ENCODE results near the gene ARID5B. TPM values are rescaled to one million over a fixed set of nuclear protein-coding genes. Genes with fewer than 3 reads are reported as not detected.

ARID5B gene
- total RNA-seq, 4 donors from 2014 or later = 7.6 to 36.3 (median 21.2) TPM

DNA sequence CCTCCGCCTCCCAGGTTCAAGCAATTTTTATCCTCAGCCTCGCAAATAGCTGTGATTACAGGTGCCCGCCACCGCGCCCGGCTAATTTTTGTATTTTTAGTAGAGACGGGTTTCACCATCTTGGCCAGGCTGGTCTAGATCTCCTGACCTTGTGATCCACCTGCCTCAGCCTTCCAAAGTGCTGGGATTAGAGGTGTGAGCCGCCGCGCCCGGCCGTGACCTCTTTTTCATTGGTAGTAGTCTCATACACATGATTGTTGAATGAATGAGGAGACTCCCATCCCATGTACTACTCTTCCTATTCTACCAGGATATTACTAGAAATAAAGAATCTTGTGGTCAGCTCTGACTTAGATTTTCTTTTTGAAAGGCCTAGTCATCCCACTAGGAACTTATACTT lies 56.8 kb downstream of the ARID5B start:
- DNase-seq = no peak
- no peaks in the 10 kb centered on the region for H3K4me1 ChIP-seq
- no peaks in the 10 kb centered on the region for H3K36me3 ChIP-seq
- intact Hi-C loops (cut with DNase I) = no loop called here
- TF ChIP-seq, protein P1, sequence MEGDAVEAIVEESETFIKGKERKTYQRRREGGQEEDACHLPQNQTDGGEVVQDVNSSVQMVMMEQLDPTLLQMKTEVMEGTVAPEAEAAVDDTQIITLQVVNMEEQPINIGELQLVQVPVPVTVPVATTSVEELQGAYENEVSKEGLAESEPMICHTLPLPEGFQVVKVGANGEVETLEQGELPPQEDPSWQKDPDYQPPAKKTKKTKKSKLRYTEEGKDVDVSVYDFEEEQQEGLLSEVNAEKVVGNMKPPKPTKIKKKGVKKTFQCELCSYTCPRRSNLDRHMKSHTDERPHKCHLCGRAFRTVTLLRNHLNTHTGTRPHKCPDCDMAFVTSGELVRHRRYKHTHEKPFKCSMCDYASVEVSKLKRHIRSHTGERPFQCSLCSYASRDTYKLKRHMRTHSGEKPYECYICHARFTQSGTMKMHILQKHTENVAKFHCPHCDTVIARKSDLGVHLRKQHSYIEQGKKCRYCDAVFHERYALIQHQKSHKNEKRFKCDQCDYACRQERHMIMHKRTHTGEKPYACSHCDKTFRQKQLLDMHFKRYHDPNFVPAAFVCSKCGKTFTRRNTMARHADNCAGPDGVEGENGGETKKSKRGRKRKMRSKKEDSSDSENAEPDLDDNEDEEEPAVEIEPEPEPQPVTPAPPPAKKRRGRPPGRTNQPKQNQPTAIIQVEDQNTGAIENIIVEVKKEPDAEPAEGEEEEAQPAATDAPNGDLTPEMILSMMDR (IDR thresholded peaks at IDR 0.05) = no peak
- TF ChIP-seq POLR2A (IDR thresholded peaks at IDR 0.05) = no peak
- no peak overlapping the region for H3K4me3 ChIP-seq (replicated peaks in 1 of 3)
- WGBS, 2 donors = 98 to 100% methylated on average over 12 of the region's 12 CpGs
- no peak overlapping the region for H3K27ac ChIP-seq
- no peaks in the 10 kb centered on the region for H3K9me3 ChIP-seq
- H3K27me3 ChIP-seq = no peaks in the 10 kb centered on the region

DNA sequence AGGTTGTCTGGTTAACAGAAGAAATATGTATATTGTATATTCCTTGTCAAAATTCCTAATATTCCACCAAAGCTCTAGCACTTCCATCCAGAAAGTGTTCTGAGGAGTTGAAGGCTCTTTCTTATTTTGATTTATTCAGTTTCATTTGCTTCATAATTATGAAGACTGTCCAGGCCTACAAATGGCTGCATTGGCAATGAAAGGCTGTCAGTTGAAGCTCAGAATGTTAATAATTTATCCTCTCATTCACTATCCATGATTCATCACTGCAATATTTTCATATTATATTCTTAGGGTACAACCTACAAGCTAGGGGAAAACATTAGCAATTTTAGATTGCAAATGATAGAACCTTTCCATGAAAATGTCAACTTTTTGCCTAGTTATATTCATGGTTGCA lies 57.3 kb downstream of the ARID5B start:
- TF ChIP-seq, protein P1 (IDR thresholded peaks at IDR 0.05) = no peak
- TF ChIP-seq POLR2A (IDR thresholded peaks at IDR 0.05) = no peak
- H3K27ac ChIP-seq = no peak overlapping the region
- no peak overlapping the region for H3K4me3 ChIP-seq (replicated peaks in 1 of 3)
- no peaks in the 10 kb centered on the region for H3K36me3 ChIP-seq
- H3K27me3 ChIP-seq = no peaks in the 10 kb centered on the region
- no peaks in the 10 kb centered on the region for H3K9me3 ChIP-seq
- H3K4me1 ChIP-seq = no peaks in the 10 kb centered on the region
- no peak for DNase-seq
- intact Hi-C loops (cut with DNase I) = no loop called here

DNA sequence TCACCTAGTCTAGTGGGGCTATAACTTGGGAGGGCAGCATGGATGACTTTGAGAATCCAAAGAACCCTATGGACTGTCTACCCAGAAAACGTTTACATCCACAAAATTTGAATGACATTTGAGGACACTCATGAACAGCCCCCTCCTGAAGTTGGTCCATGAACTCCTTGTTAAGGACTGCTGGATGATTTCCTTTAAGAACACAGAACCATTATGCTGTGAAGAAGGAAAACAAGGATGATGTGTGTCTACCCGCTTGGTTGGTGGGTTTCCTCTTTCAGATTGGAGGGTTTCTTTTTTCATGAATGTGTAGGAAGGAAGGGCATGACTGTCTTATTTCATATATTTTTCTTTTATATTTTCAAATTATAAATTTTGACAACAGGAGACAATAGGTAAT lies 58.3 kb downstream of the ARID5B start:
- TF ChIP-seq, protein P1 (IDR thresholded peaks at IDR 0.05) = no peak
- no peak for TF ChIP-seq POLR2A (IDR thresholded peaks at IDR 0.05)
- H3K9me3 ChIP-seq = no peaks in the 10 kb centered on the region
- H3K4me1 ChIP-seq = no peaks in the 10 kb centered on the region
- intact Hi-C loops (cut with DNase I) = no loop called here
- H3K4me3 ChIP-seq (replicated peaks in 1 of 3) = no peak overlapping the region
- DNase-seq = no peak
- H3K27ac ChIP-seq = no peak overlapping the region
- no peaks in the 10 kb centered on the region for H3K27me3 ChIP-seq
- no peaks in the 10 kb centered on the region for H3K36me3 ChIP-seq
- 67 to 74% methylated on average over 2 of the region's 2 CpGs for WGBS, 2 donors

DNA sequence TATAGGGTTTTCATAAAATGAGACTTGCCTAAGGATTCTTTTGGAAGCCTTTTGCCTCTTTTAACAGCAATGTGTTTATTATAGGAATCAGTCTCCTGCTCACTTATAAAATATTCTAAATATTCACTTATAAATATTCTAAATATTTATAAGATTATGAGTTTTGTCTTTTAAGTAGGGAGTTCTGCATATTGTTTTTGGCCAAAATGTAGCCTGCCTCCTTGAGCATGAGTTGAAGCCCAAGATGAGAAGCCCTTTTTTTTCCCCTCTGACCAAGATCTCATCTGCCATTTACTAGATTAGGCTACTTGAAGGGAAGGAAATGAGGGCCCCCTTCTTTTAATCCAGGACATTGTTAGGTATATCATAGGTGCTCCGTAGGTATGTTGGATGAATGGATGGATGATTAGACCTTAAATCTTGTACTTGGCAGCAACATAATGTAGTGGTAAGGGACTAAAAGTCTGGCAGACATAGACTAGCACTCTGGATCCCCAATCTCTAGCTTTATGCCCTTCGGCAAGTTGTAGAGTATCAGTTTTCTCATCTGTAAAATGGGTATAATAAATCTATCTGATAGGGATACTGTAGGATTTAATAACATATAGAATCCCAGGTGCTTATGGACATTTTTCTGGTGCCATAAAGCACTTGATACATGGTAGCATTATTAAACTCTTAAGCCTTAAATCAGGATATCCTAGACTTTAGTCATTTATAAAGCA lies 59.1 kb downstream of the ARID5B start:
- TF ChIP-seq POLR2A (IDR thresholded peaks at IDR 0.05) = no peak
- TF ChIP-seq, protein P1 (IDR thresholded peaks at IDR 0.05) = no peak
- H3K4me1 ChIP-seq = no peaks in the 10 kb centered on the region
- DNase-seq = no peak
- H3K27me3 ChIP-seq = no peaks in the 10 kb centered on the region
- no peak overlapping the region for H3K27ac ChIP-seq
- no peaks in the 10 kb centered on the region for H3K9me3 ChIP-seq
- H3K36me3 ChIP-seq = no peaks in the 10 kb centered on the region
- H3K4me3 ChIP-seq (replicated peaks in 1 of 3) = no peak overlapping the region
- intact Hi-C loops (cut with DNase I) = no loop called here
- 93 to 98% methylated on average over 2 of the region's 2 CpGs for WGBS, 2 donors

DNA sequence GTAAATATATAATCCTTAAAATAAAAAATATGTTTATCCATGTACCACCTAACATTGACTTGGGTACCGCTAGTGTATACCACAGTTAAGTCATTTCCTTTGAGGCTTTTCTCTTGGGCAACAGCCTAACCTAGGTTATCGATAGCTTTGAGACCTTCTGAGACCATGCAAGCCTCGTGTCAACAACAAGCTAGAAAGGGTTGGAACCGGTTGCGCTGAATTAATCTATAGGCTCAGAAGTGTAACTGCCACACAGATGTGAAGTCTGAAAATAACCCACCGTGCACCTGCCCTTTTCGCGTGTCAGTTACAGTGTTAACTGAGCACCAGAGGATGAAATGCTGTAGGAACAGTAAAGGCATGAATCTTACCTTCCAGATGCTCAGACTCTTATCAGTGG lies 59.8 kb downstream of the ARID5B start:
- intact Hi-C loops (cut with DNase I) = no loop called here
- no peak overlapping the region for H3K27ac ChIP-seq
- 89 to 93% methylated on average over 8 of the region's 8 CpGs for WGBS, 2 donors
- no peak for TF ChIP-seq POLR2A (IDR thresholded peaks at IDR 0.05)
- TF ChIP-seq, protein P1 (IDR thresholded peaks at IDR 0.05) = no peak
- H3K36me3 ChIP-seq = no peaks in the 10 kb centered on the region
- no peak for DNase-seq
- no peaks in the 10 kb centered on the region for H3K9me3 ChIP-seq
- no peaks in the 10 kb centered on the region for H3K4me1 ChIP-seq
- H3K27me3 ChIP-seq = no peaks in the 10 kb centered on the region
- no peak overlapping the region for H3K4me3 ChIP-seq (replicated peaks in 1 of 3)
